SK-N-SH (cell line): ENCODE results near the gene RCSD1. TPM values are rescaled to one million over a fixed set of nuclear protein-coding genes. Genes with fewer than 3 reads are reported as not detected.

Experiments
- CTCF ChIA-PET: fragments of 300-600, 350-600 bp; formaldehyde crosslinking; extraction: SDS; loops from one replicate; lab custom pipeline; 2021; lab: Yijun Ruan, JAX
- POLR2A ChIA-PET: fragments of 350-600 bp; sonication (Branson Sonifier 250); formaldehyde crosslinking; extraction: SDS; loops from one replicate; lab custom pipeline; 2020; ENCODE audit warnings: antibody characterized with exemption, inconsistent platforms; lab: Yijun Ruan, JAX
- DNase-seq: peaks from one replicate; pipeline ENCODE4 v3.0.0; 2012
- H2AFZ ChIP-seq: fragments of 200-600 bp; sonication (generic); 2 replicates; pipeline ENCODE4 v1.8.1; 2016; ENCODE audit warnings: antibody characterized with exemption, mild to moderate bottlenecking, low read depth
- H3F3A ChIP-seq: fragments of 200-600 bp; sonication (generic); replicated peaks from 2 replicates; pipeline ENCODE3; 2016; ENCODE audit warnings: antibody characterized with exemption, mild to moderate bottlenecking; ENCODE audit not compliant: insufficient read depth
- H3K27ac ChIP-seq, 2 experiments: fragments of 200-500 bp in 1 of 2; fragments of 200-600 bp in 1 of 2; sonication (Bioruptor generic) in 1 of 2; sonication (generic), shearing (Covaris generic) in 1 of 2; 2 replicates each; pipeline versions ENCODE4 v1.5.1 to v1.6.1; 2014 to 2016; ENCODE audit warnings: low read depth in 2 of 2, inconsistent platforms in 1 of 2, low read length in 1 of 2, mild to moderate bottlenecking in 1 of 2, mixed read lengths in 1 of 2
- H3K27me3 ChIP-seq: fragments of 200-600 bp; sonication (generic), shearing (Covaris generic); 2 replicates; pipeline ENCODE4 v1.6.1; 2016; ENCODE audit warnings: mixed run types; ENCODE audit not compliant: insufficient read depth
- H3K36me3 ChIP-seq, 2 experiments: fragments of 200-500 bp in 1 of 2; fragments of 200-600 bp in 1 of 2; sonication (Bioruptor generic) in 1 of 2; sonication (generic) in 1 of 2; replicated peaks in 1 of 2; 2 replicates each; pipeline versions ENCODE3 to v1.5.1; 2014 to 2016; ENCODE audit warnings: low read length in 1 of 2, mild to moderate bottlenecking in 1 of 2; ENCODE audit not compliant: insufficient read depth in 2 of 2, control insufficient read depth in 1 of 2
- H3K4me1 ChIP-seq, 2 experiments: fragments of 200-500 bp in 1 of 2; fragments of 200-600 bp in 1 of 2; sonication (Bioruptor generic) in 1 of 2; sonication (generic), shearing (Covaris generic) in 1 of 2; 2 replicates each; pipeline versions ENCODE4 v1.5.1 to v1.6.1; 2014 to 2016; ENCODE audit warnings: low read depth in 1 of 2, low read length in 1 of 2, mixed run types in 1 of 2; ENCODE audit not compliant: insufficient read depth in 2 of 2, control insufficient read depth in 1 of 2
- H3K4me2 ChIP-seq: fragments of 200-600 bp; sonication (generic), shearing (Covaris generic); 2 replicates; pipeline ENCODE4 v1.6.1; 2017; ENCODE audit warnings: mixed run types
- H3K4me3 ChIP-seq, 2 experiments: fragments of 200-500 bp in 1 of 2; fragments of 200-600 bp in 1 of 2; sonication (Bioruptor generic) in 1 of 2; sonication (generic), shearing (Covaris generic) in 1 of 2; 2 replicates each; pipeline versions ENCODE4 v1.5.1 to v1.8.1; 2014 to 2016; ENCODE audit warnings: low read depth in 2 of 2, inconsistent platforms in 1 of 2, low read length in 1 of 2, mild to moderate bottlenecking in 1 of 2, mixed read lengths in 1 of 2, moderate library complexity in 1 of 2
- H3K79me2 ChIP-seq: fragments of 200-600 bp; sonication (generic); 2 replicates; pipeline ENCODE4 v1.8.1; 2017; ENCODE audit warnings: mild to moderate bottlenecking; ENCODE audit not compliant: insufficient read depth
- H3K9ac ChIP-seq: fragments of 200-600 bp; sonication (generic); 2 replicates; pipeline ENCODE4 v1.6.1; 2017; ENCODE audit warnings: mixed run types
- H3K9me2 ChIP-seq: fragments of 200-600 bp; sonication (generic); 2 replicates; pipeline ENCODE4 v1.6.1; 2017; ENCODE audit warnings: mixed run types
- H3K9me3 ChIP-seq: fragments of 200-600 bp; sonication (generic); 2 replicates; pipeline ENCODE4 v1.6.1; 2017; ENCODE audit warnings: mixed run types, mild to moderate bottlenecking, moderate library complexity
- H4K20me1 ChIP-seq: fragments of 200-600 bp; sonication (generic); 2 replicates; pipeline ENCODE4 v1.6.1; 2017; ENCODE audit warnings: mild to moderate bottlenecking, mixed run types; ENCODE audit not compliant: insufficient read depth
- CHD2 ChIP-seq: fragments of 150-350 bp; IDR thresholded peaks from 2 replicates; pipeline ENCODE4 v1.6.1; 2018; ENCODE audit warnings: low read length; ENCODE audit not compliant: partially characterized antibody
- CTCF ChIP-seq: fragments of 200-600 bp; sonication (generic); IDR thresholded peaks from 2 replicates; pipeline ENCODE4 v1.6.1; 2017; ENCODE audit warnings: antibody characterized with exemption, mild to moderate bottlenecking, moderate library complexity
- ELF1 ChIP-seq: IDR thresholded peaks from 2 replicates; pipeline ENCODE4 v1.4.0; 2012
- EP300 ChIP-seq, 2 experiments: IDR thresholded peaks; 2 replicates each; pipeline versions ENCODE4 v1.4.0 to v1.6.1; 2012; ENCODE audit warnings: borderline replicate concordance in 1 of 2, low read depth in 1 of 2, low read length in 1 of 2
- FOSL2 ChIP-seq: IDR thresholded peaks from 2 replicates; pipeline ENCODE4 v1.4.0; 2012; ENCODE audit warnings: low read depth, mild to moderate bottlenecking, moderate library complexity, borderline replicate concordance
- IRF3 ChIP-seq: fragments of 150-350 bp; IDR thresholded peaks from 2 replicates; pipeline ENCODE4 v1.6.1; 2016; ENCODE audit warnings: mild to moderate bottlenecking, low read depth, low read length
- MEF2A ChIP-seq: IDR thresholded peaks from 2 replicates; pipeline ENCODE4 v1.4.0; 2012; ENCODE audit warnings: low read depth, borderline replicate concordance
- NFIC ChIP-seq: IDR thresholded peaks from 2 replicates; pipeline ENCODE4 v1.4.0; 2012; ENCODE audit warnings: borderline replicate concordance
- NRF1 ChIP-seq: IDR thresholded peaks from 2 replicates; pipeline ENCODE4 v1.6.1; 2012; ENCODE audit warnings: low read depth, mild to moderate bottlenecking, low read length
- PBX3 ChIP-seq: IDR thresholded peaks from 2 replicates; pipeline ENCODE4; 2012
- POLR2AphosphoS5 ChIP-seq: IDR thresholded peaks from 2 replicates; pipeline ENCODE4 v1.6.1; 2012; ENCODE audit warnings: low read depth, low read length
- RAD21 ChIP-seq: IDR thresholded peaks from 2 replicates; pipeline ENCODE4 v1.6.1; 2012; ENCODE audit warnings: mild to moderate bottlenecking, low read length
- SIN3A ChIP-seq: IDR thresholded peaks from 2 replicates; pipeline ENCODE4 v1.6.1; 2012; ENCODE audit warnings: low read depth, mild to moderate bottlenecking, low read length, moderate library complexity, borderline replicate concordance
- SMC3 ChIP-seq: IDR thresholded peaks from 2 replicates; pipeline ENCODE4 v1.6.1; 2012; ENCODE audit warnings: low read depth, low read length, improper control_type of control experiment
- TAF1 ChIP-seq: IDR thresholded peaks from 2 replicates; pipeline ENCODE4 v1.6.1; 2012; ENCODE audit warnings: low read depth, mild to moderate bottlenecking, low read length, moderate library complexity, borderline replicate concordance
- TCF12 ChIP-seq: IDR thresholded peaks from 2 replicates; pipeline ENCODE4 v1.4.0; 2012
- YY1 ChIP-seq: IDR thresholded peaks from 2 replicates; pipeline ENCODE4 v1.4.0; 2012; ENCODE audit warnings: low read depth, mild to moderate bottlenecking
- WGBS: methylation state at CpG from one replicate; pipeline ENCODE4 v1.1.6; 2017; ENCODE audit warnings: low lambda C conversion rate; 5-methylcytosine and 5-hydroxymethylcytosine counted together
- polyA plus RNA-seq, 3 experiments: library from polyadenylated mRNA; depleted of rRNA; stranded (reverse); fragments of >200 nt; gene quantifications; 2 replicates each; pipeline ENCODE4 v1.2.3, GENCODE V29; 2012
- TF ChIP-seq, protein P1 (sequence below): IDR thresholded peaks from 2 replicates; pipeline ENCODE4 v1.4.0; 2012; ENCODE audit warnings: low read depth

Gene RCSD1
- polyA plus RNA-seq, 1 of the 3 experiments (the other 2 are of a cell fraction) = 0.02 TPM

GRCh38 chr1:167755654-167756053, 125.6 kb downstream of the RCSD1 start:
- TF ChIP-seq, protein P1, sequence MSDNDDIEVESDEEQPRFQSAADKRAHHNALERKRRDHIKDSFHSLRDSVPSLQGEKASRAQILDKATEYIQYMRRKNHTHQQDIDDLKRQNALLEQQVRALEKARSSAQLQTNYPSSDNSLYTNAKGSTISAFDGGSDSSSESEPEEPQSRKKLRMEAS = no peak
- no peak for TF ChIP-seq IRF3
- no peak for TF ChIP-seq PBX3
- no peak for TF ChIP-seq YY1
- no peak for TF ChIP-seq POLR2AphosphoS5
- TF ChIP-seq FOSL2 = no peak
- TF ChIP-seq TCF12 = no peak
- TF ChIP-seq RAD21 = no peak
- TF ChIP-seq NFIC = no peak
- TF ChIP-seq ELF1 = no peak
- no peak for TF ChIP-seq MEF2A
- no peak for TF ChIP-seq SIN3A
- TF ChIP-seq CTCF = no peak
- TF ChIP-seq EP300 (IDR thresholded peaks at IDR 0.05; ENCODE audit: borderline replicate concordance in 1 of 2, low read depth in 1 of 2, low read length in 1 of 2) = no peak
- TF ChIP-seq TAF1 = no peak
- no peak for TF ChIP-seq NRF1
- no peak for TF ChIP-seq SMC3
- no peak for TF ChIP-seq CHD2
- Histone ChIP-seq H2AFZ (no peak overlapping the region), H3F3A (no peaks in the 10 kb centered on the region), H3K4me3 (no peak overlapping the region), H3K9me3 (no peaks in the 10 kb centered on the region), H3K9me2 (no peaks in the 10 kb centered on the region), H3K9ac (no peak overlapping the region), H3K79me2 (peaks cover 97% of the 10 kb centered on the region), H3K4me2 (no peak overlapping the region), H3K4me1 (peaks cover 7 to 13% of the 10 kb centered on the region in 2 experiments; a peak in 3 of 4 replicates), H3K27me3 (no peaks in the 10 kb centered on the region), H4K20me1 (peaks cover 12% of the 10 kb centered on the region), H3K27ac (no peak overlapping the region), H3K36me3 (no peaks in the 10 kb centered on the region)
- ChIA-PET POLR2A (no interaction called here), CTCF (no interaction called here)
- no peak for DNase-seq
- WGBS = 94% methylated on average over 3 of the region's 3 CpGs

Other genes with a start within 250 kb of the RCSD1 start
- 0.08 TPM in 1 of 2 replicates, not detected in the other for gene CD247, start 111.7 kb upstream of the RCSD1 start, polyA plus RNA-seq (2012; rRNA removed)
- gene CREG1, start 76.5 kb upstream of the RCSD1 start, polyA plus RNA-seq (2012; rRNA removed) = 26.1 and 37.0 TPM in 2 replicates
- gene MPZL1, start 91.8 kb downstream of the RCSD1 start, polyA plus RNA-seq (2012; rRNA removed) = 27.3 and 34.4 TPM in 2 replicates